ENCODE measurements around the gene DENND5A.
"Not testable (repeated sequence)": the region's sequence is repeated elsewhere in the genome, so short reads cannot be mapped to it uniquely, and the experiment has no call there.

The DENND5A gene

GRCh38 chr11:9097186-9097943 is 167.8 kb downstream of the DENND5A start:
- DNase-seq (ENCODE audit: low read depth), result not testable (repeated sequence)

GRCh38 chr11:9096427-9096826 is 168.7 kb downstream of the DENND5A start:
- DNase-seq (ENCODE audit: low read depth), result no peak

- DNase-seq (ENCODE audit: low read depth), result no peak
These were observed 169.7 kb downstream of the DENND5A start for GRCh38 chr11:9095421-9095820.

GRCh38 chr11:9094420-9094819 is 170.7 kb downstream of the DENND5A start:
- no peak for DNase-seq (ENCODE audit: low read depth)

- no peak for DNase-seq (ENCODE audit: low read depth)
These were observed 172.0 kb downstream of the DENND5A start for GRCh38 chr11:9092853-9093778.

- DNase-seq (ENCODE audit: low read depth), result no peak
These were observed 173.1 kb downstream of the DENND5A start for GRCh38 chr11:9092072-9092471.

- DNase-seq (ENCODE audit: low read depth), result no peak
These were observed 173.9 kb downstream of the DENND5A start, which contains the start of gene SCUBE2 for GRCh38 chr11:9091044-9091922. Gene SCUBE2 (minus strand): TSS chr11:9091599. CDS start chr11:9091528, 71 bp downstream.

GRCh38 chr11:9090488-9091043 is 174.6 kb downstream of the DENND5A start:
- no peak for DNase-seq (ENCODE audit: low read depth)

- DNase-seq (ENCODE audit: low read depth), result no peak
These were observed 175.5 kb downstream of the DENND5A start for GRCh38 chr11:9089636-9090035.

- DNase-seq (ENCODE audit: low read depth), result no peak
These were observed 176.1 kb downstream of the DENND5A start for GRCh38 chr11:9089061-9089460.
